SK-N-SH (cell line): ENCODE measurements around the gene KLK2.

Experiments
- ELF1 ChIP-seq: IDR thresholded peaks from 2 replicates; pipeline ENCODE4 v1.4.0; 2012
- EP300 ChIP-seq, 2 experiments: IDR thresholded peaks; 2 replicates each; pipeline versions ENCODE4 v1.4.0 to v1.6.1; 2012; ENCODE audit warnings: borderline replicate concordance in 1 of 2, low read depth in 1 of 2, low read length in 1 of 2
- GABPA ChIP-seq: IDR thresholded peaks from 2 replicates; pipeline ENCODE4 v1.4.0; 2012; ENCODE audit warnings: low read depth, mild to moderate bottlenecking
- MXI1 ChIP-seq: IDR thresholded peaks from 2 replicates; pipeline ENCODE4 v1.6.1; 2012; ENCODE audit warnings: mild to moderate bottlenecking, low read depth, low read length, improper control_type of control experiment
- NFIC ChIP-seq: IDR thresholded peaks from 2 replicates; pipeline ENCODE4 v1.4.0; 2012; ENCODE audit warnings: borderline replicate concordance
- POLR2AphosphoS5 ChIP-seq: IDR thresholded peaks from 2 replicates; pipeline ENCODE4 v1.6.1; 2012; ENCODE audit warnings: low read depth, low read length
- RAD21 ChIP-seq: IDR thresholded peaks from 2 replicates; pipeline ENCODE4 v1.6.1; 2012; ENCODE audit warnings: mild to moderate bottlenecking, low read length
- RFX5 ChIP-seq: IDR thresholded peaks from 2 replicates; pipeline ENCODE4 v1.6.1; 2012; ENCODE audit warnings: mild to moderate bottlenecking, improper control_type of control experiment, low read length
- TAF1 ChIP-seq: IDR thresholded peaks from 2 replicates; pipeline ENCODE4 v1.6.1; 2012; ENCODE audit warnings: low read depth, mild to moderate bottlenecking, low read length, moderate library complexity, borderline replicate concordance
- YY1 ChIP-seq: IDR thresholded peaks from 2 replicates; pipeline ENCODE4 v1.4.0; 2012; ENCODE audit warnings: low read depth, mild to moderate bottlenecking
- TF ChIP-seq, protein P1 (sequence below): fragments of 200-600 bp; sonication (generic); IDR thresholded peaks from 2 replicates; pipeline ENCODE4 v1.6.1; 2017; ENCODE audit warnings: antibody characterized with exemption, mild to moderate bottlenecking, moderate library complexity
- TF ChIP-seq, protein P2 (sequence below): IDR thresholded peaks from 2 replicates; pipeline ENCODE4 v1.4.0; 2012; ENCODE audit warnings: low read depth, borderline replicate concordance
- TF ChIP-seq, protein P3 (sequence below): IDR thresholded peaks from 2 replicates; pipeline ENCODE4; 2012

DNA sequence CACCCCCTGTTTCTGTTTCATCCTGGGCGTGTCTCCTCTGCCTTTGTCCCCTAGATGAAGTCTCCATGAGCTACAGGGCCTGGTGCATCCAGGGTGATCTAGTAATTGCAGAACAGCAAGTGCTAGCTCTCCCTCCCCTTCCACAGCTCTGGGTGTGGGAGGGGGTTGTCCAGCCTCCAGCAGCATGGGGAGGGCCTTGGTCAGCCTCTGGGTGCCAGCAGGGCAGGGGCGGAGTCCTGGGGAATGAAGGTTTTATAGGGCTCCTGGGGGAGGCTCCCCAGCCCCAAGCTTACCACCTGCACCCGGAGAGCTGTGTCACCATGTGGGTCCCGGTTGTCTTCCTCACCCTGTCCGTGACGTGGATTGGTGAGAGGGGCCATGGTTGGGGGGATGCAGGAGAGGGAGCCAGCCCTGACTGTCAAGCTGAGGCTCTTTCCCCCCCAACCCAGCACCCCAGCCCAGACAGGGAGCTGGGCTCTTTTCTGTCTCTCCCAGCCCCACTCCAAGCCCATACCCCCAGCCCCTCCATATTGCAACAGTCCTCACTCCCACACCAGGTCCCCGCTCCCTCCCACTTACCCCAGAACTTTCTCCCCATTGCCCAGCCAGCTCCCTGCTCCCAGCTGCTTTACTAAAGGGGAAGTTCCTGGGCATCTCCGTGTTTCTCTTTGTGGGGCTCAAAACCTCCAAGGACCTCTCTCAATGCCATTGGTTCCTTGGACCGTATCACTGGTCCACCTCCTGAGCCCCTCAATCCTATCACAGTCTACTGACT, 18.4 kb upstream of the KLK2 start, which contains the start of gene KLK3:
- TF ChIP-seq, protein P1, sequence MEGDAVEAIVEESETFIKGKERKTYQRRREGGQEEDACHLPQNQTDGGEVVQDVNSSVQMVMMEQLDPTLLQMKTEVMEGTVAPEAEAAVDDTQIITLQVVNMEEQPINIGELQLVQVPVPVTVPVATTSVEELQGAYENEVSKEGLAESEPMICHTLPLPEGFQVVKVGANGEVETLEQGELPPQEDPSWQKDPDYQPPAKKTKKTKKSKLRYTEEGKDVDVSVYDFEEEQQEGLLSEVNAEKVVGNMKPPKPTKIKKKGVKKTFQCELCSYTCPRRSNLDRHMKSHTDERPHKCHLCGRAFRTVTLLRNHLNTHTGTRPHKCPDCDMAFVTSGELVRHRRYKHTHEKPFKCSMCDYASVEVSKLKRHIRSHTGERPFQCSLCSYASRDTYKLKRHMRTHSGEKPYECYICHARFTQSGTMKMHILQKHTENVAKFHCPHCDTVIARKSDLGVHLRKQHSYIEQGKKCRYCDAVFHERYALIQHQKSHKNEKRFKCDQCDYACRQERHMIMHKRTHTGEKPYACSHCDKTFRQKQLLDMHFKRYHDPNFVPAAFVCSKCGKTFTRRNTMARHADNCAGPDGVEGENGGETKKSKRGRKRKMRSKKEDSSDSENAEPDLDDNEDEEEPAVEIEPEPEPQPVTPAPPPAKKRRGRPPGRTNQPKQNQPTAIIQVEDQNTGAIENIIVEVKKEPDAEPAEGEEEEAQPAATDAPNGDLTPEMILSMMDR: no peak
- TF ChIP-seq MXI1: no peak
- TF ChIP-seq RFX5: no peak
- TF ChIP-seq, protein P2, sequence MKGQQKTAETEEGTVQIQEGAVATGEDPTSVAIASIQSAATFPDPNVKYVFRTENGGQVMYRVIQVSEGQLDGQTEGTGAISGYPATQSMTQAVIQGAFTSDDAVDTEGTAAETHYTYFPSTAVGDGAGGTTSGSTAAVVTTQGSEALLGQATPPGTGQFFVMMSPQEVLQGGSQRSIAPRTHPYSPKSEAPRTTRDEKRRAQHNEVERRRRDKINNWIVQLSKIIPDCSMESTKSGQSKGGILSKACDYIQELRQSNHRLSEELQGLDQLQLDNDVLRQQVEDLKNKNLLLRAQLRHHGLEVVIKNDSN: no peak
- TF ChIP-seq TAF1: no peak
- TF ChIP-seq ELF1: no peak
- no peak for TF ChIP-seq POLR2AphosphoS5
- TF ChIP-seq EP300 (IDR thresholded peaks at IDR 0.05; ENCODE audit: borderline replicate concordance in 1 of 2, low read depth in 1 of 2, low read length in 1 of 2): no peak
- no peak for TF ChIP-seq NFIC
- no peak for TF ChIP-seq GABPA
- no peak for TF ChIP-seq YY1
- no peak for TF ChIP-seq RAD21
- TF ChIP-seq, protein P3, sequence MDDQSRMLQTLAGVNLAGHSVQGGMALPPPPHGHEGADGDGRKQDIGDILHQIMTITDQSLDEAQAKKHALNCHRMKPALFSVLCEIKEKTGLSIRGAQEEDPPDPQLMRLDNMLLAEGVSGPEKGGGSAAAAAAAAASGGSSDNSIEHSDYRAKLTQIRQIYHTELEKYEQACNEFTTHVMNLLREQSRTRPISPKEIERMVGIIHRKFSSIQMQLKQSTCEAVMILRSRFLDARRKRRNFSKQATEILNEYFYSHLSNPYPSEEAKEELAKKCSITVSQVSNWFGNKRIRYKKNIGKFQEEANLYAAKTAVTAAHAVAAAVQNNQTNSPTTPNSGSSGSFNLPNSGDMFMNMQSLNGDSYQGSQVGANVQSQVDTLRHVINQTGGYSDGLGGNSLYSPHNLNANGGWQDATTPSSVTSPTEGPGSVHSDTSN: no peak
